Left hindlimb (tissue), 1 donor: ENCODE results near the gene USP17L5.
"Not testable (repeated sequence)": the region's sequence is repeated elsewhere in the genome, so short reads cannot be mapped to it uniquely, and the experiment has no call there.

ENCODE experiments used
- DNase-seq: peaks from one replicate; pipeline ENCODE4 v3.0.0-alpha.2; 2018

The USP17L5 gene, protein sequence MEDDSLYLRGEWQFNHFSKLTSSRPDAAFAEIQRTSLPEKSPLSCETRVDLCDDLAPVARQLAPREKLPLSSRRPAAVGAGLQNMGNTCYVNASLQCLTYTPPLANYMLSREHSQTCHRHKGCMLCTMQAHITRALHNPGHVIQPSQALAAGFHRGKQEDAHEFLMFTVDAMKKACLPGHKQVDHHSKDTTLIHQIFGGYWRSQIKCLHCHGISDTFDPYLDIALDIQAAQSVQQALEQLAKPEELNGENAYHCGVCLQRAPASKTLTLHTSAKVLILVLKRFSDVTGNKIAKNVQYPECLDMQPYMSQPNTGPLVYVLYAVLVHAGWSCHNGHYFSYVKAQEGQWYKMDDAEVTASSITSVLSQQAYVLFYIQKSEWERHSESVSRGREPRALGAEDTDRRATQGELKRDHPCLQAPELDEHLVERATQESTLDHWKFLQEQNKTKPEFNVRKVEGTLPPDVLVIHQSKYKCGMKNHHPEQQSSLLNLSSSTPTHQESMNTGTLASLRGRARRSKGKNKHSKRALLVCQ

DNA sequence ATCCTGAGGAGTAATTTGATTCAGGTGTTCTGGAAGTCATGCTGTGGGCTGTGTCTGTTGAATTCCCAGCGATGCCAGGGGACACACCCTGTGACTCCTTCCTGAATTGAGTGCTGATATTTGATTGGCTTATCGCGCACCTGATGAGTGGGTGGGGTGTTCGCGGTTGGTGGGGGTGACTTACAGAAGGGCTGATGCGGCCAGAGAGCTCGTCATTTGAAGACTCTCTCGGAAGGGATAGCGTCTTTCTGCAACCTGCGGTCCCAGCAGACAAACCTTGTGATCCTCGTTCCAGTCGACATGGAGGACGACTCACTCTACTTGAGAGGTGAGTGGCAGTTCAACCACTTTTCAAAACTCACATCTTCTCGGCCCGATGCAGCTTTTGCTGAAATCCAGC, at the start of gene USP17L5:
Gene USP17L5, plus strand, starts transcription at position 301 of the 400 bp plus-strand sequence. Its CDS starts 0 bp downstream, at position 301.
- not testable (repeated sequence) for DNase-seq

- not testable (repeated sequence) for DNase-seq
Measured at GRCh38 chr4:9324191-9324590, 15.0 kb upstream of the USP17L5 start.

- DNase-seq, result not testable (repeated sequence)
Measured at GRCh38 chr4:9324865-9325264, 14.3 kb upstream of the USP17L5 start, which contains the start of gene USP17L24. Gene USP17L24 (plus strand): TSS chr4:9325165. CDS start chr4:9325165, 0 bp downstream.

- DNase-seq, result not testable (repeated sequence)
Measured at GRCh38 chr4:9329611-9330010, 9.6 kb upstream of the USP17L5 start, which contains the start of gene USP17L25. Gene USP17L25 (plus strand): TSS chr4:9329911. CDS start chr4:9329911, 0 bp downstream.

DNA sequence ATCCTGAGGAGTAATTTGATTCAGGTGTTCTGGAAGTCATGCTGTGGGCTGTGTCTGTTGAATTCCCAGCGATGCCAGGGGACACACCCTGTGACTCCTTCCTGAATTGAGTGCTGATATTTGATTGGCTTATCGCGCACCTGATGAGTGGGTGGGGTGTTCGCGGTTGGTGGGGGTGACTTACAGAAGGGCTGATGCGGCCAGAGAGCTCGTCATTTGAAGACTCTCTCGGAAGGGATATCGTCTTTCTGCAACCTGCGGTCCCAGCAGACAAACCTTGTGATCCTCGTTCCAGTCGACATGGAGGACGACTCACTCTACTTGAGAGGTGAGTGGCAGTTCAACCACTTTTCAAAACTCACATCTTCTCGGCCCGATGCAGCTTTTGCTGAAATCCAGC, 4.8 kb upstream of the USP17L5 start, which contains the start of gene USP17L26:
Gene USP17L26, plus strand, starts transcription at position 301 of the 400 bp plus-strand sequence. Its CDS starts 0 bp downstream, at position 301.
- not testable (repeated sequence) for DNase-seq

- DNase-seq, result not testable (repeated sequence)
Measured at GRCh38 chr4:9343848-9344247, 4.6 kb downstream of the USP17L5 start, which contains the start of gene USP17L27. Gene USP17L27 (plus strand): TSS chr4:9344148. CDS start chr4:9344148, 0 bp downstream.

DNA sequence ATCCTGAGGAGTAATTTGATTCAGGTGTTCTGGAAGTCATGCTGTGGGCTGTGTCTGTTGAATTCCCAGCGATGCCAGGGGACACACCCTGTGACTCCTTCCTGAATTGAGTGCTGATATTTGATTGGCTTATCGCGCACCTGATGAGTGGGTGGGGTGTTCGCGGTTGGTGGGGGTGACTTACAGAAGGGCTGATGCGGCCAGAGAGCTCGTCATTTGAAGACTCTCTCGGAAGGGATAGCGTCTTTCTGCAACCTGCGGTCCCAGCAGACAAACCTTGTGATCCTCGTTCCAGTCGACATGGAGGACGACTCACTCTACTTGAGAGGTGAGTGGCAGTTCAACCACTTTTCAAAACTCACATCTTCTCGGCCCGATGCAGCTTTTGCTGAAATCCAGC, 9.4 kb downstream of the USP17L5 start, which contains the start of gene USP17L28:
Gene USP17L28, plus strand, starts transcription at position 301 of the 400 bp plus-strand sequence. Its CDS starts 0 bp downstream, at position 301.
- not testable (repeated sequence) for DNase-seq

GRCh38 chr4:9350866-9351265, 11.7 kb downstream of the USP17L5 start:
- DNase-seq, result not testable (repeated sequence)

- not testable (repeated sequence) for DNase-seq
Measured at GRCh38 chr4:9353338-9353737, 14.1 kb downstream of the USP17L5 start, which contains the start of gene USP17L29. Gene USP17L29 (plus strand): TSS chr4:9353638. CDS start chr4:9353638, 0 bp downstream.

- not testable (repeated sequence) for DNase-seq
Measured at GRCh38 chr4:9362829-9363228, 23.6 kb downstream of the USP17L5 start, which contains the start of gene USP17L30. Gene USP17L30 (plus strand): TSS chr4:9363129. CDS start chr4:9363129, 0 bp downstream.

- not testable (repeated sequence) for DNase-seq
Measured at GRCh38 chr4:9379881-9380280, 40.7 kb downstream of the USP17L5 start.

DNA sequence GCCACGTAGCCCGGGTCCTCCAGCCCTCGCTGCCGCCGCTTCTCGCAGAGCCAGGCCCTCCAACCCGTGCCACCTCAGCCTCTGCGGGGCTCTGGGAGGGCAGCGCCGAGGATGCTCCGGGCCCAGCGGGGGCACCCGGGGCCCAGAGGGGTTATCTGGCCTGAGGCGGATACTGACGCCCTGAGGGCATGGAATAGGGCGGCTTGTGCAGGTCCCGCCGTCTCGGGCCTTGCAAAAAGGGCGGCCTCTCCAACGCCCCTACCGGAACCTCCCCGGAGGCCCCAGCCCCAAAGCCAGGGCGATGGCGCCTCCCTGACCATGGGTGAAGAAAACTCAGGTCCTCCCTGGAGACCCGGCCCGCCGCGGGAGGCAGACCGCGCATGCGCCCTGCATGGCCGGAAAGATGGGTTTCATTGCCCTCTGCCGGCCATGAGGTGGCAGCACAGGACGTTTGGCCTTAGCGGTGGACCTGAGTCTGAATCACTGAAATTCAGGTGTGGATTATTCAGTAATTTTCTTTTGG, 41.9 kb downstream of the USP17L5 start:
- peak; percentile 33 for DNase-seq

DNA sequence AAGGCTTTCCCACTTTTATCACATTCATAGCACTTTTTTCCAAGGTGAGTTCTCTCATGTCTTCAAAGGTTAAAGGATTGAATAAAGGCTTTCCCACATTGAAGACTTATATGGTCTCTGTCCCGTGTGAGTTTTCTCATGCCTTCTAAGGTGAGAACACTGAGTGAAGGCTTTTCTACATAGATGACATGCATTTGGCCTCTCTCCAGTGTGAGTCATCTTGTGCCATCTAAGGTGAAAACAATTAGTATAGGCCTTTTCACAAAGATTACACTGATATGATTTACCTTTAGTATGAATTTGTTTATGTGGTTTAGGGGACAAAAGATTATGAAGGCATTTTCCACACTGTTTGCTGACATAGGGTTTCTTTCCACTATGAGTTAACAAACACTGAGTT, 44.9 kb downstream of the USP17L5 start:
- DNase-seq, result no peak

GRCh38 chr4:9389001-9389400, 49.8 kb downstream of the USP17L5 start:
- not testable (repeated sequence) for DNase-seq
